Ascending aorta (tissue), 2 donors: Measurements from ENCODE around the gene SMURF1. TPM values are rescaled to one million over a fixed set of nuclear protein-coding genes. Genes with fewer than 3 reads are reported as not detected.
"Not testable (repeated sequence)": the region's sequence is repeated elsewhere in the genome, so short reads cannot be mapped to it uniquely, and the experiment has no call there.

Experiments used
- DNase-seq, 2 donors: peaks; one replicate each; pipeline ENCODE4 v3.0.0-alpha.2; 2019; ENCODE audit warnings: low spot score in 2 of 2
- H3K27ac ChIP-seq, 2 donors: fragments of 200-600 bp; sonication (generic); one replicate each; pipeline ENCODE4 v1.5.1; 2016 to 2017; ENCODE audit warnings: mild to moderate bottlenecking in 1 of 2
- H3K27me3 ChIP-seq: fragments of 200-600 bp; sonication (generic); one replicate; pipeline ENCODE4 v1.5.1; 2017
- H3K36me3 ChIP-seq, 2 donors: fragments of 200-600 bp; sonication (generic); one replicate each; pipeline ENCODE4 v1.5.1; 2016
- H3K4me1 ChIP-seq, 2 donors: fragments of 200-600 bp; sonication (generic); one replicate each; pipeline ENCODE4 v1.5.1; 2016 to 2017; ENCODE audit warnings: mild to moderate bottlenecking in 1 of 2
- H3K4me3 ChIP-seq, 2 donors: fragments of 200-600 bp; sonication (generic); one replicate each; pipeline ENCODE4 v1.5.1; 2016 to 2017; ENCODE audit warnings: mild to moderate bottlenecking in 1 of 2
- H3K9me3 ChIP-seq, 2 donors: fragments of 200-600 bp; sonication (generic); one replicate each; pipeline ENCODE4 v1.5.1; 2016
- intact Hi-C: fragments of 100-400 bp; cut with DNase I; formaldehyde crosslinking; loops from one replicate; pipeline ENCODE4 v1.15.1; 2023
- total RNA-seq: library from RNA; depleted of rRNA; stranded (reverse); fragments of >200 nt; gene quantifications from one replicate; pipeline ENCODE4 v1.1.0, GENCODE V29; 2016
- TF ChIP-seq, protein P1 (sequence below), 3 experiments: fragments of 200-600 bp in 2 of 3; fragments of 450-650 bp in 1 of 3; sonication (generic) in 2 of 3; IDR thresholded peaks; one replicate each; pipeline ENCODE4 v1.5.1; 2016 to 2019; ENCODE audit warnings: antibody characterized with exemption in 3 of 3, mild to moderate bottlenecking in 1 of 3, moderate library complexity in 1 of 3

SMURF1 gene
- total RNA-seq, 1 donor from 2014 or later = 26.5 TPM

- Histone ChIP-seq H3K4me1 (no peaks in the 10 kb centered on the region), H3K27ac (no peak overlapping the region), H3K4me3 (no peak overlapping the region), H3K36me3 (peaks cover 13 to 20% of the 10 kb centered on the region in 2 donors), H3K9me3 (no peaks in the 10 kb centered on the region), H3K27me3 (no peaks in the 10 kb centered on the region)
- TF ChIP-seq, protein P1, sequence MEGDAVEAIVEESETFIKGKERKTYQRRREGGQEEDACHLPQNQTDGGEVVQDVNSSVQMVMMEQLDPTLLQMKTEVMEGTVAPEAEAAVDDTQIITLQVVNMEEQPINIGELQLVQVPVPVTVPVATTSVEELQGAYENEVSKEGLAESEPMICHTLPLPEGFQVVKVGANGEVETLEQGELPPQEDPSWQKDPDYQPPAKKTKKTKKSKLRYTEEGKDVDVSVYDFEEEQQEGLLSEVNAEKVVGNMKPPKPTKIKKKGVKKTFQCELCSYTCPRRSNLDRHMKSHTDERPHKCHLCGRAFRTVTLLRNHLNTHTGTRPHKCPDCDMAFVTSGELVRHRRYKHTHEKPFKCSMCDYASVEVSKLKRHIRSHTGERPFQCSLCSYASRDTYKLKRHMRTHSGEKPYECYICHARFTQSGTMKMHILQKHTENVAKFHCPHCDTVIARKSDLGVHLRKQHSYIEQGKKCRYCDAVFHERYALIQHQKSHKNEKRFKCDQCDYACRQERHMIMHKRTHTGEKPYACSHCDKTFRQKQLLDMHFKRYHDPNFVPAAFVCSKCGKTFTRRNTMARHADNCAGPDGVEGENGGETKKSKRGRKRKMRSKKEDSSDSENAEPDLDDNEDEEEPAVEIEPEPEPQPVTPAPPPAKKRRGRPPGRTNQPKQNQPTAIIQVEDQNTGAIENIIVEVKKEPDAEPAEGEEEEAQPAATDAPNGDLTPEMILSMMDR (IDR thresholded peaks at IDR 0.05) = no peak
- intact Hi-C loops = no loop called here
- DNase-seq = no peak
These were observed 82.7 kb downstream of the SMURF1 start for GRCh38 chr7:99061001-99061776.

DNA sequence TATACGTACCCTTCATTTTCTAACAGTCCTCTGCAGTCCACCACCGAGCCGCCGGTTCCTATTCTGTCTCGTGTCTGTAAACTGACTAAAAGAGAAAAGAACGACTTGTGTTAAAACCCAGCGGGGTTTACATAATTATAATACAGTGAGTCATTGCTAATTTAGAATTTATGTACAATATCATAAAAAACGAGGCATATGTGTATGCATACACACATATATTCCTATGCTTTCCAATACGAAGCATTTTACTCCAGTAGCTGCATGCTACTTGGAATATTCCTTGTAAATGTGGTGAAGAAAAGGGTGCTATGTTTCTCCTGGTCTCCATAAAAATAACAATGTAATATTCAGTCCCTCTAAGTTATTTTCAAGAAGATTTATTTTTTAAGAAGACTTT, 89.1 kb downstream of the SMURF1 start:
- Histone ChIP-seq H3K4me1 (no peaks in the 10 kb centered on the region), H3K27me3 (no peaks in the 10 kb centered on the region), H3K27ac (no peak overlapping the region), H3K36me3 (peaks cover 70 to 82% of the 10 kb centered on the region in 2 donors), H3K4me3 (no peak overlapping the region), H3K9me3 (no peaks in the 10 kb centered on the region)
- TF ChIP-seq, protein P1 (IDR thresholded peaks at IDR 0.05) = no peak
- no peak for DNase-seq
- intact Hi-C loops = no loop called here

DNA sequence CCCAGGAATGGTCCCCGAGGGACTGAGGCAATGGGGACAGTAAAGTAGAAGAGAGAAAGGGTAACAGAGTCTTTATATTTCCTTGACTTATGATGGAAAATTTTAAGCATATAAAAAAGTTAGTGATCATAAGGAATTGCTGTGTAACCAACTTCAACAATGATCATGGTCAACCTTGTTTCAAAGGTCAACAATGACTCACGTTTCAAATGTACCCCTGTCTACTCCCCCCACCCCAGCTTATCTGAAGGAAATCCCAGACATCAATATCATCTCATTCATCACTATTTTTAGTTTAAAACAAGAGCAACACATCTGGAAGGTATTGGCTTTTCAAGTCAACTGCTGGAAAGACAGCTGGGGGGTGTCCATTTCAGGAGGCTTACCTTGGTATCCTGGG, 92.9 kb downstream of the SMURF1 start:
- H3K36me3 ChIP-seq = peaks cover 76 to 97% of the 10 kb centered on the region in 2 donors
- no peaks in the 10 kb centered on the region for H3K4me1 ChIP-seq
- H3K9me3 ChIP-seq = no peaks in the 10 kb centered on the region
- TF ChIP-seq, protein P1 (IDR thresholded peaks at IDR 0.05) = no peak
- no peaks in the 10 kb centered on the region for H3K27me3 ChIP-seq
- intact Hi-C loops = no loop called here
- peak overlapping the region in 1 of 2 donors; percentile 39 for H3K27ac ChIP-seq
- no peak overlapping the region for H3K4me3 ChIP-seq
- DNase-seq = no peak

- H3K27me3 ChIP-seq = no peaks in the 10 kb centered on the region
- DNase-seq = peak in 1 of 2 donors; percentile 66
- no peak overlapping the region for H3K4me3 ChIP-seq
- H3K9me3 ChIP-seq = no peaks in the 10 kb centered on the region
- peaks cover 67 to 94% of the 10 kb centered on the region in 2 donors for H3K36me3 ChIP-seq
- TF ChIP-seq, protein P1 (IDR thresholded peaks at IDR 0.05) = no peak
- peaks cover 0 to 5% of the 10 kb centered on the region in 2 donors for H3K4me1 ChIP-seq
- peak overlapping the region; percentile 27 to 62 for H3K27ac ChIP-seq
- intact Hi-C loops = loop anchor here (5.0 kb wide), 1 partner anchor 50 kb away; no protein-coding TSS in a partner anchor
These were observed 96.3 kb downstream of the SMURF1 start for GRCh38 chr7:99047526-99048077.

DNA sequence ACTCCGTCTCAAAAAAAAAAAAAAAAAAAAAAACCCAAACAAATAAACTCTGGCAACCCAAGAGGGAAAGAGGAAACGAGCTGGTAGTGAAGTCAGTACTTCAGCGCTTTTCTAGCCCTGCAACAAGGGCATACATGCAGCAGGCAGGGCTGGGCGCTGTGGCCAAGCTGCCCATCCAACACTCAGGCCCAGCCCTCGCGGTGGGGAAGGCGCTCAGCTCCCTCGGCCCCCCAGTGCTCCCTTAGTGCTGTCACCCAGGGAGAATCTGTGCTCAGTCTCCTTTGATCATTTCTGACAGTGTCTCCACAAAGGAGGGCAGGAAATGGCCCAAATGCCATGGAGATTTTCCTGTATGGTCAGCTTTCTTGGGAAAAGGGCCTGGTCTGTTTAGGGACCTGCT, 97.2 kb downstream of the SMURF1 start:
- intact Hi-C loops = loop anchor here (5.0 kb wide), 1 partner anchor 51 kb away; no protein-coding TSS in a partner anchor
- Histone ChIP-seq H3K36me3 (peaks cover 58 to 88% of the 10 kb centered on the region in 2 donors), H3K4me1 (peaks cover 0 to 5% of the 10 kb centered on the region in 2 donors)

GRCh38 chr7:99046262-99046661, 97.6 kb downstream of the SMURF1 start:
- not testable (repeated sequence) for H3K27ac ChIP-seq, H3K4me1 ChIP-seq, H3K27me3 ChIP-seq, H3K9me3 ChIP-seq, H3K4me3 ChIP-seq
- intact Hi-C loops = loop anchor here (5.0 kb wide), 1 partner anchor 51 kb away; no protein-coding TSS in a partner anchor
- H3K36me3 ChIP-seq = peaks cover 56 to 88% of the 10 kb centered on the region in 2 donors
- DNase-seq = peak in 1 of 2 donors; percentile 51

More for the DNA sequence above, 97.2 kb downstream of the SMURF1 start:
- TF ChIP-seq, protein P1 (IDR thresholded peaks at IDR 0.05) = no peak
- Histone ChIP-seq H3K4me3 (no peak overlapping the region), H3K27ac (no peak overlapping the region), H3K9me3 (no peaks in the 10 kb centered on the region), H3K27me3 (no peaks in the 10 kb centered on the region)
- peak in 1 of 2 donors; percentile 34 for DNase-seq

DNA sequence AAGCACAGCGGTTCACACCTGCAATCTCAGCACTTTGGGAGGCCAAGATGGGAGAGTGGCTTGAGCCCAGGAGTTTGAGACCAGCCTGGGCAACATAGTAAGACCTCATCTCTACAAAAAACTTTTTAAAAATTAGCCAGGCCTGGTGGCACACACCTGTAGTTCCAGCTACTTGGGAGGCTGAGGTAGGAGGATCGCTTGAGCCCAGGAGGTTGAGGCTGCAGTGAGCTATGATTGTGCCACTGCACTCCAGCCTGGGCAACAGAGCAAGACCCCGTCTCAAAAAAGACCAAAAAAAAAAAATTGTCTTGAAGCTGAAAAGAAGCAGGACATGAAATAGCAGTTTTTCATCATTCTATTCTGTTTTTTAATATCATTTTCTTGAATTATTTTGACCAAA, 99.0 kb downstream of the SMURF1 start:
- intact Hi-C loops = loop anchor here (5.0 kb wide), 3 partner anchors 52 to 222 kb away; no protein-coding TSS in a partner anchor
- H3K9me3 ChIP-seq, H3K27ac ChIP-seq, H3K4me3 ChIP-seq, H3K27me3 ChIP-seq, DNase-seq: not testable (repeated sequence)
- Histone ChIP-seq H3K36me3 (peaks cover 57 to 85% of the 10 kb centered on the region in 2 donors), H3K4me1 (peaks cover 3 to 14% of the 10 kb centered on the region in 2 donors)
